HepG2 (cell line): ENCODE data around the gene SOX5. TPM values are rescaled to one million over a fixed set of nuclear protein-coding genes. Genes with fewer than 3 reads are reported as not detected.

ENCODE experiments used
- ATAC-seq: fragments of 200-7000 bp; cut with Tn5 transposase; 3 replicates; pipeline ENCODE4 v1.9.1; 2020; ENCODE audit warnings: mild to moderate bottlenecking, moderate library complexity
- BruUV-seq: library from RNA; stranded (reverse); fragments of 400-500 nt; replicated peaks from 2 replicates; lab custom pipeline; 2021; lab: Mats Ljungman, UMichigan
- CTCF ChIA-PET: fragments of 300-600 bp; formaldehyde crosslinking; extraction: SDS; loops from one replicate; lab custom pipeline; 2021; ENCODE audit warnings: low total read pairs, inconsistent platforms, low intra/inter-chr PET ratio; lab: Yijun Ruan, JAX
- POLR2A ChIA-PET: fragments of 350-600 bp; sonication (Branson Sonifier 250); formaldehyde crosslinking; loops from one replicate; lab custom pipeline; 2020; ENCODE audit warnings: antibody characterized with exemption, inconsistent platforms; lab: Yijun Ruan, JAX
- DNase-seq: peaks from one replicate; pipeline ENCODE4 v3.0.0-alpha.2; 2015; ENCODE audit warnings: low spot score
- FAIRE-seq: peaks from 3 replicates; lab custom pipeline; 2011; peaks lifted over from hg19 to GRCh38; lab: Jason Lieb, UNC
- H2AFZ ChIP-seq: one replicate; pipeline ENCODE4 v1.6.1; 2011; ENCODE audit warnings: low read length, inconsistent platforms
- H3K27ac ChIP-seq: fragments of 300-600 bp; 3 replicates; pipeline ENCODE4 v1.8.0; 2011; ENCODE audit warnings: mixed run types, mild to moderate bottlenecking, mixed read lengths, low read length, inconsistent platforms; ENCODE audit not compliant: insufficient read depth; ENCODE audit errors: extremely low read length
- H3K27me3 ChIP-seq, 2 experiments: fragments of 200-600 bp in 1 of 2; 2 replicates in 1 of 2; 3 replicates in 1 of 2; pipeline versions ENCODE4 v1.6.0 to v1.8.0; 2011; ENCODE audit warnings: low read length in 2 of 2, mild to moderate bottlenecking in 2 of 2, moderate library complexity in 2 of 2, inconsistent platforms in 1 of 2; ENCODE audit not compliant: insufficient read depth in 2 of 2, control insufficient read depth in 1 of 2
- H3K36me3 ChIP-seq, 2 experiments: fragments of 200-600 bp in 1 of 2; replicated peaks in 1 of 2; 2 replicates in 1 of 2; 3 replicates in 1 of 2; pipeline versions ENCODE4 v1.5.1 to v1.8.0; 2011; ENCODE audit warnings: low read length in 2 of 2, inconsistent platforms in 1 of 2; ENCODE audit not compliant: insufficient read depth in 2 of 2, control insufficient read depth in 1 of 2
- H3K4me1 ChIP-seq: 2 replicates; pipeline ENCODE4 v1.5.1; 2012; ENCODE audit warnings: low read length, inconsistent platforms; ENCODE audit not compliant: insufficient read depth
- H3K4me2 ChIP-seq: 2 replicates; pipeline ENCODE4 v1.6.0; 2011; ENCODE audit warnings: low read depth, low read length, inconsistent platforms
- H3K4me3 ChIP-seq, 3 experiments: fragments of 200-600 bp in 1 of 3; sonication (generic), shearing (Covaris generic) in 1 of 3; replicated peaks in 1 of 3; 2 replicates each; pipeline ENCODE4 v1.5.1; 2011 to 2016; ENCODE audit warnings: low read length in 3 of 3, inconsistent platforms in 2 of 3, low read depth in 2 of 3, mild to moderate bottlenecking in 2 of 3, control low read depth in 1 of 3, mixed read lengths in 1 of 3; ENCODE audit not compliant: insufficient read depth in 1 of 3
- H3K79me2 ChIP-seq: one replicate; pipeline ENCODE4 v1.6.1; 2011; ENCODE audit warnings: low read length, inconsistent platforms; ENCODE audit not compliant: insufficient read depth
- H3K9ac ChIP-seq: 2 replicates; pipeline ENCODE4 v1.6.0; 2011; ENCODE audit warnings: mild to moderate bottlenecking, low read depth, low read length, inconsistent platforms; ENCODE audit not compliant: insufficient read depth
- H3K9me3 ChIP-seq: 2 replicates; pipeline ENCODE4 v1.5.1; 2012; ENCODE audit warnings: mild to moderate bottlenecking, low read length
- H4K20me1 ChIP-seq: 2 replicates; pipeline ENCODE4 v1.6.0; 2011; ENCODE audit warnings: inconsistent platforms, mild to moderate bottlenecking, low read length, moderate library complexity; ENCODE audit not compliant: insufficient read depth
- CHD2 ChIP-seq: IDR thresholded peaks from 2 replicates; pipeline ENCODE4 v1.6.1; 2011; ENCODE audit warnings: low read depth, low read length, improper control_type of control experiment
- JARID2 ChIP-seq: sonication (generic); formaldehyde crosslinking; IDR thresholded peaks from 2 replicates; pipeline ENCODE4 v1.8.1; 2023; ENCODE audit warnings: missing genetic modification reagents, inconsistent platforms; ENCODE audit not compliant: insufficient replicate concordance
- NR1H2 ChIP-seq: sonication (generic); formaldehyde crosslinking; IDR thresholded peaks from 2 replicates; pipeline ENCODE4 v1.8.1; 2022; ENCODE audit warnings: low read depth, missing genetic modification reagents, borderline replicate concordance
- ZNF205 ChIP-seq: IDR thresholded peaks from 2 replicates; pipeline ENCODE4 v1.6.1; 2018; ENCODE audit warnings: missing biosample characterization, missing genetic modification reagents
- ZNF749 ChIP-seq: sonication (generic); formaldehyde crosslinking; IDR thresholded peaks from 2 replicates; pipeline ENCODE4 v1.8.0; 2022; ENCODE audit warnings: mild to moderate bottlenecking, missing genetic modification reagents, moderate library complexity, borderline replicate concordance
- in situ Hi-C: cut with HindIII; loops from 2 replicates; pipeline ENCODE4 v1.10.0; 2017; ENCODE audit warnings: low pct_unique_long_range_greater_than_20kb; ENCODE audit not compliant: extremely low pct_ligation_motif_present
- intact Hi-C: fragments of 100-400 bp; cut with micrococcal nuclease; formaldehyde crosslinking; loops from one replicate; pipeline ENCODE4 v1.10.0; 2022; ENCODE audit not compliant: unreplicated experiment
- polyA plus RNA-seq, 8 experiments: library from polyadenylated mRNA; depleted of rRNA in 3 of 8; stranded (reverse) in 7 of 8; unstranded in 1 of 8; fragments of >200 nt; fragmentation: Illumina TruSeq in 4 of 8; extraction: Trizol in 4 of 8; gene quantifications; 2 replicates each; pipeline versions ENCODE4 v1.2.1 to v1.2.3, GENCODE V29; 2011 to 2016; ENCODE audit warnings: low read depth in 4 of 8, missing spikeins in 1 of 8, mixed read lengths in 1 of 8; ENCODE audit not compliant: insufficient read depth in 1 of 8
- total RNA-seq, 5 experiments: library from RNA; depleted of rRNA; stranded (reverse); fragments of >200 nt; fragmentation: Illumina TruSeq; extraction: Trizol; gene quantifications; 2 replicates each; pipeline ENCODE4 v1.2.3, GENCODE V29; 2016; ENCODE audit warnings: low read depth in 1 of 5
- TF ChIP-seq, protein P1 (sequence below): IDR thresholded peaks from 2 replicates; pipeline ENCODE4 v1.6.1; 2016; ENCODE audit warnings: low read depth, missing genetic modification reagents, missing compliant biosample characterization
- TF ChIP-seq, protein P2 (sequence below): sonication (generic); formaldehyde crosslinking; IDR thresholded peaks from 2 replicates; pipeline ENCODE4 v1.4.0; 2020; ENCODE audit warnings: missing genetic modification reagents; ENCODE audit errors: not compliant biosample characterization

The SOX5 gene
- total and polyA plus RNA-seq, 2 of the 13 experiments (the other 11 are each of a cell fraction or from before 2014, with no cell fraction given) = 18.5 to 76.4 TPM

DNA sequence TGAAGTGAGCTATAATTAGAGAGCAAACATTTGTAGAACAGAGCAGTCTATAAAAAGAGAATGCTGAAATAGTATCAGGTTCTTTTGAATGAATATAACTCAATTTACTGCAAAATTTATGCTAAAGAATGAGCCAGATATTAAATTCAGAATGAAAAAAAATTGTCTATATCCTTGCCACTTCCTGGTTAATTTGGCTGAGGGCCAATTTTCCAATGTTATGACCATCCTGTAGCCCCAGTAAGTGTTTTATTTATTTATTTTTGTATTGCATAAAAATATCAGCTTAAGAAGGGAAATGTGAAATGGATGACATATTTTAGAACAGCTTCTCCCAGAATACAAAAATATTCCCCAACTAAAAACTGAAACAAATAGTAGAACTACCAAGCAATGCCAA is 263.4 kb downstream of the SOX5 start:
- in situ Hi-C loops (no loop called here), intact Hi-C loops (no loop called here)
- no peak for DNase-seq
- Histone ChIP-seq H3K4me1 (no peaks in the 10 kb centered on the region), H3K79me2 (no peaks in the 10 kb centered on the region), H3K27ac (no peak overlapping the region), H3K4me2 (no peak overlapping the region), H3K9ac (no peak overlapping the region), H4K20me1 (no peaks in the 10 kb centered on the region), H2AFZ (no peak overlapping the region), H3K36me3 (peaks cover 0 to 12% of the 10 kb centered on the region in 2 experiments; a peak in 1 of 5 replicates), H3K9me3 (no peaks in the 10 kb centered on the region), H3K27me3 (no peaks in the 10 kb centered on the region; a peak in 1 of 5 replicates), H3K4me3 (no peak overlapping the region)
- POLR2A ChIA-PET = no interaction called here
- no TSS peak for BruUV-seq
- no peak for ATAC-seq
- TF ChIP-seq ZNF205 (CRISPR knock-in tag) (no peak), ZNF749 (CRISPR knock-in tag) (no peak), CHD2 (no peak), JARID2 (CRISPR knock-in tag) (no peak), NR1H2 (CRISPR knock-in tag) (no peak)
- TF ChIP-seq, protein P1, sequence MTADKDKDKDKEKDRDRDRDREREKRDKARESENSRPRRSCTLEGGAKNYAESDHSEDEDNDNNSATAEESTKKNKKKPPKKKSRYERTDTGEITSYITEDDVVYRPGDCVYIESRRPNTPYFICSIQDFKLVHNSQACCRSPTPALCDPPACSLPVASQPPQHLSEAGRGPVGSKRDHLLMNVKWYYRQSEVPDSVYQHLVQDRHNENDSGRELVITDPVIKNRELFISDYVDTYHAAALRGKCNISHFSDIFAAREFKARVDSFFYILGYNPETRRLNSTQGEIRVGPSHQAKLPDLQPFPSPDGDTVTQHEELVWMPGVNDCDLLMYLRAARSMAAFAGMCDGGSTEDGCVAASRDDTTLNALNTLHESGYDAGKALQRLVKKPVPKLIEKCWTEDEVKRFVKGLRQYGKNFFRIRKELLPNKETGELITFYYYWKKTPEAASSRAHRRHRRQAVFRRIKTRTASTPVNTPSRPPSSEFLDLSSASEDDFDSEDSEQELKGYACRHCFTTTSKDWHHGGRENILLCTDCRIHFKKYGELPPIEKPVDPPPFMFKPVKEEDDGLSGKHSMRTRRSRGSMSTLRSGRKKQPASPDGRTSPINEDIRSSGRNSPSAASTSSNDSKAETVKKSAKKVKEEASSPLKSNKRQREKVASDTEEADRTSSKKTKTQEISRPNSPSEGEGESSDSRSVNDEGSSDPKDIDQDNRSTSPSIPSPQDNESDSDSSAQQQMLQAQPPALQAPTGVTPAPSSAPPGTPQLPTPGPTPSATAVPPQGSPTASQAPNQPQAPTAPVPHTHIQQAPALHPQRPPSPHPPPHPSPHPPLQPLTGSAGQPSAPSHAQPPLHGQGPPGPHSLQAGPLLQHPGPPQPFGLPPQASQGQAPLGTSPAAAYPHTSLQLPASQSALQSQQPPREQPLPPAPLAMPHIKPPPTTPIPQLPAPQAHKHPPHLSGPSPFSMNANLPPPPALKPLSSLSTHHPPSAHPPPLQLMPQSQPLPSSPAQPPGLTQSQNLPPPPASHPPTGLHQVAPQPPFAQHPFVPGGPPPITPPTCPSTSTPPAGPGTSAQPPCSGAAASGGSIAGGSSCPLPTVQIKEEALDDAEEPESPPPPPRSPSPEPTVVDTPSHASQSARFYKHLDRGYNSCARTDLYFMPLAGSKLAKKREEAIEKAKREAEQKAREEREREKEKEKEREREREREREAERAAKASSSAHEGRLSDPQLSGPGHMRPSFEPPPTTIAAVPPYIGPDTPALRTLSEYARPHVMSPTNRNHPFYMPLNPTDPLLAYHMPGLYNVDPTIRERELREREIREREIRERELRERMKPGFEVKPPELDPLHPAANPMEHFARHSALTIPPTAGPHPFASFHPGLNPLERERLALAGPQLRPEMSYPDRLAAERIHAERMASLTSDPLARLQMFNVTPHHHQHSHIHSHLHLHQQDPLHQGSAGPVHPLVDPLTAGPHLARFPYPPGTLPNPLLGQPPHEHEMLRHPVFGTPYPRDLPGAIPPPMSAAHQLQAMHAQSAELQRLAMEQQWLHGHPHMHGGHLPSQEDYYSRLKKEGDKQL (CRISPR knock-in tag) = no peak
- TF ChIP-seq, protein P2, sequence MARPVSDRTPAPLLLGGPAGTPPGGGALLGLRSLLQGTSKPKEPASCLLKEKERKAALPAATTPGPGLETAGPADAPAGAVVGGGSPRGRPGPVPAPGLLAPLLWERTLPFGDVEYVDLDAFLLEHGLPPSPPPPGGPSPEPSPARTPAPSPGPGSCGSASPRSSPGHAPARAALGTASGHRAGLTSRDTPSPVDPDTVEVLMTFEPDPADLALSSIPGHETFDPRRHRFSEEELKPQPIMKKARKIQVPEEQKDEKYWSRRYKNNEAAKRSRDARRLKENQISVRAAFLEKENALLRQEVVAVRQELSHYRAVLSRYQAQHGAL = no peak
- CTCF ChIA-PET = no interaction called here
- FAIRE-seq = no peak
